ENCODE data around the gene PBOV1. TPM values are rescaled to one million over a fixed set of nuclear protein-coding genes. Genes with fewer than 3 reads are reported as not detected.

Gene PBOV1
- total RNA-seq, 4 donors from 2014 or later: not detected

GRCh38 chr6:138206862-138207261 lies 11.4 kb downstream of the PBOV1 start:
- Histone ChIP-seq H3K4me3 (no peak overlapping the region), H3K27ac (no peak overlapping the region), H3K9me3 (no peaks in the 10 kb centered on the region), H3K4me1 (no peaks in the 10 kb centered on the region), H3K27me3 (no peaks in the 10 kb centered on the region), H3K36me3 (no peaks in the 10 kb centered on the region)
- TF ChIP-seq POLR2A (IDR thresholded peaks at IDR 0.05) (no peak), EP300 (IDR thresholded peaks at IDR 0.05) (no peak)
- TF ChIP-seq, protein P1, sequence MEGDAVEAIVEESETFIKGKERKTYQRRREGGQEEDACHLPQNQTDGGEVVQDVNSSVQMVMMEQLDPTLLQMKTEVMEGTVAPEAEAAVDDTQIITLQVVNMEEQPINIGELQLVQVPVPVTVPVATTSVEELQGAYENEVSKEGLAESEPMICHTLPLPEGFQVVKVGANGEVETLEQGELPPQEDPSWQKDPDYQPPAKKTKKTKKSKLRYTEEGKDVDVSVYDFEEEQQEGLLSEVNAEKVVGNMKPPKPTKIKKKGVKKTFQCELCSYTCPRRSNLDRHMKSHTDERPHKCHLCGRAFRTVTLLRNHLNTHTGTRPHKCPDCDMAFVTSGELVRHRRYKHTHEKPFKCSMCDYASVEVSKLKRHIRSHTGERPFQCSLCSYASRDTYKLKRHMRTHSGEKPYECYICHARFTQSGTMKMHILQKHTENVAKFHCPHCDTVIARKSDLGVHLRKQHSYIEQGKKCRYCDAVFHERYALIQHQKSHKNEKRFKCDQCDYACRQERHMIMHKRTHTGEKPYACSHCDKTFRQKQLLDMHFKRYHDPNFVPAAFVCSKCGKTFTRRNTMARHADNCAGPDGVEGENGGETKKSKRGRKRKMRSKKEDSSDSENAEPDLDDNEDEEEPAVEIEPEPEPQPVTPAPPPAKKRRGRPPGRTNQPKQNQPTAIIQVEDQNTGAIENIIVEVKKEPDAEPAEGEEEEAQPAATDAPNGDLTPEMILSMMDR (IDR thresholded peaks at IDR 0.05): no peak
- DNase-seq (ENCODE audit: low spot score in 2 of 2): no peak

- Histone ChIP-seq H3K27me3 (no peaks in the 10 kb centered on the region), H3K9me3 (no peaks in the 10 kb centered on the region), H3K27ac (no peak overlapping the region), H3K36me3 (no peaks in the 10 kb centered on the region), H3K4me3 (no peak overlapping the region), H3K4me1 (no peaks in the 10 kb centered on the region)
- 80 to 88% methylated on average over 5 of the region's 5 CpGs for WGBS, 2 donors
- no peak for DNase-seq (ENCODE audit: low spot score in 2 of 2)
- TF ChIP-seq, protein P1 (IDR thresholded peaks at IDR 0.05): no peak
- no peak for TF ChIP-seq POLR2A (IDR thresholded peaks at IDR 0.05)
- no peak for TF ChIP-seq EP300 (IDR thresholded peaks at IDR 0.05)
Measured at GRCh38 chr6:138205437-138206094, 12.7 kb downstream of the PBOV1 start.

- 86 to 88% methylated on average over 4 of the region's 4 CpGs for WGBS, 2 donors
- Histone ChIP-seq H3K9me3 (no peaks in the 10 kb centered on the region), H3K27me3 (no peaks in the 10 kb centered on the region), H3K36me3 (no peaks in the 10 kb centered on the region), H3K4me3 (no peak overlapping the region), H3K4me1 (no peaks in the 10 kb centered on the region), H3K27ac (no peak overlapping the region)
- no peak for DNase-seq (ENCODE audit: low spot score in 2 of 2)
- no peak for TF ChIP-seq POLR2A (IDR thresholded peaks at IDR 0.05)
- TF ChIP-seq, protein P1 (IDR thresholded peaks at IDR 0.05): no peak
- no peak for TF ChIP-seq EP300 (IDR thresholded peaks at IDR 0.05)
Measured at GRCh38 chr6:138204792-138205384, 13.4 kb downstream of the PBOV1 start.

- no peaks in the 10 kb centered on the region for H3K9me3 ChIP-seq
- H3K27ac ChIP-seq: no peak overlapping the region
- no peaks in the 10 kb centered on the region for H3K36me3 ChIP-seq
- TF ChIP-seq EP300 (IDR thresholded peaks at IDR 0.05) (no peak), POLR2A (IDR thresholded peaks at IDR 0.05) (no peak)
- TF ChIP-seq, protein P1 (IDR thresholded peaks at IDR 0.05): no peak
- no peaks in the 10 kb centered on the region for H3K4me1 ChIP-seq
- no peaks in the 10 kb centered on the region for H3K27me3 ChIP-seq
- no peak overlapping the region for H3K4me3 ChIP-seq
- no peak for DNase-seq (ENCODE audit: low spot score in 2 of 2)
Measured at GRCh38 chr6:138204303-138204702, 14.0 kb downstream of the PBOV1 start.

- H3K27me3 ChIP-seq: no peaks in the 10 kb centered on the region
- no peaks in the 10 kb centered on the region for H3K36me3 ChIP-seq
- TF ChIP-seq, protein P1 (IDR thresholded peaks at IDR 0.05): no peak
- TF ChIP-seq EP300 (IDR thresholded peaks at IDR 0.05): no peak
- TF ChIP-seq POLR2A (IDR thresholded peaks at IDR 0.05): no peak
- no peaks in the 10 kb centered on the region for H3K9me3 ChIP-seq
- 96 to 98% methylated on average over 2 of the region's 2 CpGs for WGBS, 2 donors
- no peak overlapping the region for H3K27ac ChIP-seq
- H3K4me3 ChIP-seq: no peak overlapping the region
- DNase-seq (ENCODE audit: low spot score in 2 of 2): no peak
- no peaks in the 10 kb centered on the region for H3K4me1 ChIP-seq
Measured at GRCh38 chr6:138203315-138203714, 15.0 kb downstream of the PBOV1 start.

All from tibial nerve (tissue), 4 donors.